Astrocyte of the cerebellum (primary cell): ENCODE results near the gene ARPC4.

Experiments
- DNase-seq: peaks from one replicate; pipeline ENCODE4 v3.0.0-alpha.2; 2011; ENCODE audit warnings: low read depth
- H3K4me3 ChIP-seq: 2 replicates; pipeline ENCODE4 v1.5.1; 2011; ENCODE audit warnings: mild to moderate bottlenecking, low read depth, low read length, moderate library complexity
- in situ Hi-C: cut with HindIII; loops from 2 replicates; pipeline ENCODE4 v1.10.0; 2017; ENCODE audit warnings: low sequenced_read_pairs
- TF ChIP-seq, protein P1 (sequence below): IDR thresholded peaks from 2 replicates; pipeline ENCODE4 v1.5.1; 2012; ENCODE audit warnings: low read length, low read depth, moderate library complexity, mild to moderate bottlenecking; ENCODE audit errors: missing control alignments

ARPC4 gene

DNA sequence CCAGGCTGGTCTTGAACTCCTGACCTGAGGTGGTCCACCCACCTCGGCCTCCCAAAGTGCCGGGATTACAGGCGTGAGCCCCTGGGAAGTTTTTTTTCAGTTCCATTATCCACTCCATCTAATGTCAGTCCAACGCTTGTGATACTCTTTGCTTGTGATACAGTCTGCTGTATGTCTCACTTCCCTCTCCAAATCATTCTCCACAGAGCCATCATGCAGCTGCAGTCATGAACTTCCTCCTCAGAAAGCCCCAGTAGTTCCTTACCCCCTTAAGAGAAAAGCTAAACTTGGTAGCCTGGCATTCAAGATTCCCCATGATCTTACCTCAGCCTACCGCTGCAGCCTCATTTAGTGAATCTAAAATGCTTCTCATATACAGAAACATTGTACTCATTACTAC, 2.3 kb downstream of the ARPC4 start:
- no peak overlapping the region for H3K4me3 ChIP-seq
- TF ChIP-seq, protein P1, sequence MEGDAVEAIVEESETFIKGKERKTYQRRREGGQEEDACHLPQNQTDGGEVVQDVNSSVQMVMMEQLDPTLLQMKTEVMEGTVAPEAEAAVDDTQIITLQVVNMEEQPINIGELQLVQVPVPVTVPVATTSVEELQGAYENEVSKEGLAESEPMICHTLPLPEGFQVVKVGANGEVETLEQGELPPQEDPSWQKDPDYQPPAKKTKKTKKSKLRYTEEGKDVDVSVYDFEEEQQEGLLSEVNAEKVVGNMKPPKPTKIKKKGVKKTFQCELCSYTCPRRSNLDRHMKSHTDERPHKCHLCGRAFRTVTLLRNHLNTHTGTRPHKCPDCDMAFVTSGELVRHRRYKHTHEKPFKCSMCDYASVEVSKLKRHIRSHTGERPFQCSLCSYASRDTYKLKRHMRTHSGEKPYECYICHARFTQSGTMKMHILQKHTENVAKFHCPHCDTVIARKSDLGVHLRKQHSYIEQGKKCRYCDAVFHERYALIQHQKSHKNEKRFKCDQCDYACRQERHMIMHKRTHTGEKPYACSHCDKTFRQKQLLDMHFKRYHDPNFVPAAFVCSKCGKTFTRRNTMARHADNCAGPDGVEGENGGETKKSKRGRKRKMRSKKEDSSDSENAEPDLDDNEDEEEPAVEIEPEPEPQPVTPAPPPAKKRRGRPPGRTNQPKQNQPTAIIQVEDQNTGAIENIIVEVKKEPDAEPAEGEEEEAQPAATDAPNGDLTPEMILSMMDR = no peak
- in situ Hi-C loops = no loop called here
- no peak for DNase-seq

DNA sequence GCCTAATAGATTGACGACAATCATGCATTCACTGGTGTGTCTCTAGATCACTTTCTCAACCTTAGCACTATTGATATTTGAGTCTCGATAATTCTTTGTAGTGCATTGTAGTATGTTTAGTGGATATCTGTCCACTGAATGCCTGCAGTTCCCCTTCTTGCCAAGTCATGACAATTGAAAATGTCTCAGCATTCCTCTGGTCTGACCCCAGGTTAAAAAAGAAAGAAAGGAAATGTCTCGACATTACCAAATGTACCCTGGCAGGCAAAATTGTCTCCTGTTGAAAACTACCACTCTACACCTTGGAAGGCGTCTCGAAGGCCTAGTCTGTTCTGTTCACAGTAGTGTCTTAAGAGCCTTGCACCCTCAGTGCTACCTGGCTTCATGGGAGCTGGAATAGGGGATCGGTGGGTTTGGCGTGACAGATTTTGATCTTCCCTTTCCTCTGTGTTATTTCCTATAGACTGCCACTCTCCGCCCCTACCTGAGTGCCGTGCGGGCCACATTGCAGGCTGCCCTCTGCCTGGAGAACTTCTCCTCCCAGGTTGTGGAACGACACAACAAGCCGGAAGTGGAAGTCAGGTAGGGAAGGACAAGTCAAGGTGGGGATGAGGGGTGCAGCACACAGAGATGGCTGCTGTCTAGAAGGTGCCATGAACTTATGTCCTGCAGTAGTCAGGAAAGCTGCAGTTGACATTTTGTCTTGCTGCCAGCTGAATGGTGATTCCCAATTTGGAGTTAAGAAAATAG, 4.5 kb downstream of the ARPC4 start:
- no peak for DNase-seq
- in situ Hi-C loops = no loop called here
- TF ChIP-seq, protein P1 = no peak
- no peak overlapping the region for H3K4me3 ChIP-seq

DNA sequence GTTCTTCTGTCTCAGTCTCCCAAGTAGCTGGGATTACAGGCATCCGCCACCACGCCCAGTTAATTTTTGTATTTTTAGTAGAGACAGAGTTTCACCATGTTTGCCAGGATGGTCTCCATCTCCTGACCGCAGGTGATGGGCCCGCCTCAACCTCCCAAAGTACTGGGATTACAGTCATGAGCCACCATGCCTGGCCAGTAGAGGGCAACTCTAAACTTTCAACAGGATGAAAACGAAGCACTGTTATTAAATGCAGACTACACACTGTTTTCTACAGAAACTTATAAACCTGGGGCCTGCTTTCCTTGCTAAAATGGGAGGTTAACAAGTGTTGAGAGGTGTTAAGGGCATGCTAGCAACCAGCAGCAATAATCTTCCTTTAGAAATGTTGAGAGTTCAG, 7.6 kb downstream of the ARPC4 start:
- H3K4me3 ChIP-seq = no peak overlapping the region
- TF ChIP-seq, protein P1 = peak; percentile 32
- in situ Hi-C loops = no loop called here
- DNase-seq = no peak

DNA sequence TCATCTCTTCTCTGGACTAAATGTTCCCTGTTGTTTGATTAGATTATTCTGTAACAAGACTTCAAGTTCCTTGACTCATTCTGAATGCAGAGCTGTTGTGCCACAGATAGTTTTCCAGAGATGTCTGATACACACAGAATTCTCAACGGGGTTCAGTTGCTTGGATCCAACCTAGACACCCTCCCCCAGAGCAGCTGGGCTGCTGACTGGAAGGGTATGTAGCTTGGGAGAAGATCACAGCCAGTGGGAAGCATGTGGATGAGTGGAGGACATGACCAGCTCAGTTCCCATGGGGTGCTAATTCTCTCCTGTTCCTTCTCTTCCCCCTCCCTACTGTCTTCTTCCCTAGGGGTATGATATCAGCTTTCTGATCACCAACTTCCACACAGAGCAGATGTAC, 10.6 kb downstream of the ARPC4 start:
- DNase-seq = no peak
- TF ChIP-seq, protein P1 = no peak

DNA sequence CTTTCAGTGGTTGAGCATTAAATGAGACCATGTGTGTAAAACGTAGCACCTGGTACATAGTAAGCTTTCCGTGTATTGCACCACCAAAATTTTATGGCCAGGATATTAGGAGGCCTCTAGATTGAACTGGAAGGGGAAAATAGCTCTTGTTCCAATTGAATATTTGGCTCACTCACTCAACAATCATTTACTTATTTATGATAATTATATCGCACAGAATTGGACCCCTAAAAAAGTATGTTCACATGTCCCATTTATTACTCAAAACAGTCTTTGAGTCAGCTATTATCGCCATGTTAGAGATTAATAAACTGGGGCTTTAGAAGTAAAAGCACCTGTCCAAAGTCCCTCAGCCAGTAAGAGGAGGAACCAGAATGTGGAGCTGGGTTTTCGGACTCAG, 12.1 kb downstream of the ARPC4 start:
- in situ Hi-C loops = no loop called here
- H3K4me3 ChIP-seq = no peak overlapping the region
- no peak for DNase-seq
- TF ChIP-seq, protein P1 = no peak

More for the DNA sequence above, 10.6 kb downstream of the ARPC4 start:
- in situ Hi-C loops = no loop called here
- H3K4me3 ChIP-seq = no peak overlapping the region

DNA sequence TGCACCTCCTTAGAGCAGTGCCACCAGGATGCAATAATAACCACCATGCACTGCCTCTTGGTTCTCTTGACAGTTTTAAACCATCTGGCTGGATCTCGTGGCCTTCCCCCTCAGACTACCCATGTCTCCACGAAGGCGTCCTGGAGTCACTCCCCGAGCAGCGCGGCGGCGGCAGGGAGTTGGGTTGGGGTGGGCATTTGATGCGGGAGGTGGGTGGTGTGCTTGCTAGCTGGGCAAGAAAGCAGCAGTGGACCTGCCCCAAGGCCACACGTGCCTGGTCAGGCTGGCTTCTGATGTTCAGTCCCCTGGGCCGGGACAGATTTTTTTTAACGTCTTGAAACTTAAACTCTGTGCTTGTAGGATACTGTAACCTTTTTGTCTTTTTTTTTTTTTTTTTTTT, 13.3 kb downstream of the ARPC4 start:
- H3K4me3 ChIP-seq = no peak overlapping the region
- in situ Hi-C loops = no loop called here
- TF ChIP-seq, protein P1 = no peak
- DNase-seq = no peak
